BE2C (cell line): Measurements from ENCODE around the gene MRRF.

Experiments
- DNase-seq: peaks from one replicate; pipeline ENCODE4 v3.0.0-alpha.2; 2020
- H3K27me3 ChIP-seq: fragments of 250-450 bp; sonication (Bioruptor Pico); 2 replicates; pipeline ENCODE4 v1.5.1; 2020; ENCODE audit warnings: mild to moderate bottlenecking
- H3K36me3 ChIP-seq: fragments of 250-450 bp; sonication (Bioruptor Pico); 2 replicates; pipeline ENCODE4 v1.5.1; 2020; ENCODE audit warnings: mild to moderate bottlenecking
- H3K4me1 ChIP-seq: fragments of 250-450 bp; sonication (Bioruptor Pico); 2 replicates; pipeline ENCODE4 v1.5.1; 2020
- H3K4me3 ChIP-seq: 2 replicates; pipeline ENCODE4 v1.5.1; 2011; ENCODE audit warnings: low read depth, low read length
- H3K9me3 ChIP-seq: fragments of 250-450 bp; sonication (Bioruptor Pico); 2 replicates; pipeline ENCODE4 v1.5.1; 2020
- CTCF ChIP-seq: IDR thresholded peaks from 2 replicates; pipeline ENCODE4 v1.5.1; 2012; ENCODE audit warnings: mild to moderate bottlenecking, low read depth, low read length

Gene MRRF

DNA sequence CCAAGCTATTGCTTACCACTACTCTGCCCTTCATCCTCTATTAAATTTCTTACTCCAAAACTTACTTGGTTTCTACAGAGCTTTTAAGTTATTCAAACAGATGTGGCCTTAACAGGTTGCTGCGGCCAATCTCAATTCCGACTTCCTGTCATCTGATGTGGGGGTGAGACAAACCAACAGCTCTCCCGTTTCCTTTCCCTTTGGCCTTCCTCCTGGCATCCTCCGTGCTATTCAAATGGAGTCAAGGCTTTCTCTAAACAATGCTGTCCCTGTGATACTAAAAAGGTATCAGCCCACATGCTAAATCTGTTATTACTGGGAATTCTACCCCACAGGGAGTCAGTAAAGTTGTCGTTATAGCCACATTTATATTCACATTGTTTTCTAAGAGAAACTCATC is 11.9 kb upstream of the MRRF start:
- H3K9me3 ChIP-seq, result 0 out of 2 replicates have a peak, but pooled peaks cover 2% of the 10 kb centered on the region
- H3K27me3 ChIP-seq, result no peaks in the 10 kb centered on the region
- no peak for DNase-seq
- H3K36me3 ChIP-seq, result peaks cover 67% of the 10 kb centered on the region
- no peak for TF ChIP-seq CTCF
- H3K4me1 ChIP-seq, result no peaks in the 10 kb centered on the region; the same call in 1 of the 2 replicates
- no peak overlapping the region for H3K4me3 ChIP-seq

DNA sequence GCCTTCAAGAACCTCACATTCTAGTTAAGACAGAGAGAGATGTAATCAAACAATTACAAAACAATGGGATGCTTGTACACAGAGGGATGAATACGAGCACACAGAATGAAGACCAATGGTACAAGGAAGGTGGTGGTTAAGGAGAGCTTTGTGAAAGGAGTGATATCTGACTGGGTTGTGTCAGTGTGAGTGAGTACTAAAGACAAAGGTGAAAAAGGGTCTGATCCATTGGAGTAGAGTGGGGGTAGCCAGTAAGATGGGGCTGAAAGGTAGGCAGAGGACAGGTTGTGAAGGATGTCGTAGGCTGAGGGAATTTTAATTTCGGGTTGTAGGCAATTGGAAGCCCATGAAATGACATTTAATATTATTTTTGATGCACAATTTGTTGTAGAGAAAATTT is 9.9 kb upstream of the MRRF start:
- DNase-seq, result no peak

DNA sequence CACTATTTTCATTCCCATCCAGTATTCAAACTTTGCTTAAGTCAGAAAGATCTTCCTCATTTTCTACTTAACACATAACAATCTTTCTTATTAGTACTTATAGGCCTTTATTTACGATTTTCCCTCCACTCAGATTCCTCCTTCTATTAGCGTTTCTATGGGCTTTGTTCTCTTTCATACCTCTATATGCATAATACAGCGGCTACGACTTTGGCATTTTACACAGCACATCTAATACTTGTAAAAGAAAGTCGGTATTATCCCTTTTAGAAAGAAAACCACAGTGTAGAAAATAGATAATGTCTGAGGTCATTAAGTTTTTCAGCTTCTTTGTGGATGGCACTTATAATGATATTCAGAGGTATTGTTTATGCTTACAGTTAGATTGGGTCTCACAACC is 8.5 kb upstream of the MRRF start:
- no peaks in the 10 kb centered on the region for H3K27me3 ChIP-seq
- peaks cover 66% of the 10 kb centered on the region for H3K36me3 ChIP-seq
- no peaks in the 10 kb centered on the region for H3K9me3 ChIP-seq
- TF ChIP-seq CTCF, result no peak
- H3K4me3 ChIP-seq, result no peak overlapping the region
- peaks cover 1% of the 10 kb centered on the region; the same call in 1 of the 2 replicates for H3K4me1 ChIP-seq
- DNase-seq, result no peak

More for the DNA sequence above, 9.9 kb upstream of the MRRF start:
- peaks cover 63% of the 10 kb centered on the region for H3K36me3 ChIP-seq
- no peaks in the 10 kb centered on the region for H3K9me3 ChIP-seq
- H3K4me3 ChIP-seq, result no peak overlapping the region
- H3K27me3 ChIP-seq, result no peaks in the 10 kb centered on the region
- no peaks in the 10 kb centered on the region; the same call in 1 of the 2 replicates for H3K4me1 ChIP-seq
- TF ChIP-seq CTCF, result no peak

DNA sequence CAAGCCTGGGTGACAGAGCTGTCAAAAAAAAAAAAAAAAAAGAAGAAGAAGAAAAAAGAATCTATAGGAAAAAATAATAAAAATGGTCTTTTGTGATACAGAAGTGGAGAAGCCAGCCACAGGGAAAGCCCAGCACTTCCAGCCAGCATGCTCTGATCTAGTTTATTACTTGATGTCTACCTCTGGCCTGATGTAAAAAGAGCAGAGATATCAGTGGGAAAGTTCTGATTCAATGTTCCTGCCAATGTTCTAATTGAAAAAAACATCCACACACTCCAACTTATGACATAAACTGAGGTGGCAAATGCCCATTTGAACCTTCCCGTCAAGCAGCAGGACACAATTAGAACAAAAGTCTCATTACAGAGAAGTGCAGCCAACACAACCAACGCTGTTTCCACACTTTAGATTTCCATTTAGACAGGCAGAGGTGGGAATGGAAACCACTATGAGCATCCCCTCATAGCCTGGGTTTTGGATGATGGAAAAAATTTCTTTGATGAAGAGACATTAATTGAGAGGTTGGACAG is 5.7 kb upstream of the MRRF start:
- Histone ChIP-seq H3K9me3 (no peaks in the 10 kb centered on the region), H3K4me1 (peaks cover 4% of the 10 kb centered on the region; the same call in 1 of the 2 replicates), H3K36me3 (peaks cover 47% of the 10 kb centered on the region), H3K27me3 (no peaks in the 10 kb centered on the region), H3K4me3 (no peak overlapping the region)
- DNase-seq, result no peak
- no peak for TF ChIP-seq CTCF

GRCh38 chr9:122261469-122261881 is 3.2 kb upstream of the MRRF start:
- peaks cover 40% of the 10 kb centered on the region for H3K36me3 ChIP-seq
- no peaks in the 10 kb centered on the region for H3K27me3 ChIP-seq
- H3K4me3 ChIP-seq, result no peak overlapping the region
- peak; percentile 81 for DNase-seq
- no peak for TF ChIP-seq CTCF
- no peaks in the 10 kb centered on the region for H3K9me3 ChIP-seq
- peaks cover 4% of the 10 kb centered on the region; the same call in 1 of the 2 replicates for H3K4me1 ChIP-seq

- H3K36me3 ChIP-seq, result peaks cover 38% of the 10 kb centered on the region
- H3K4me3 ChIP-seq, result no peak overlapping the region
- no peak for TF ChIP-seq CTCF
- peaks cover 4% of the 10 kb centered on the region; the same call in 1 of the 2 replicates for H3K4me1 ChIP-seq
- H3K27me3 ChIP-seq, result no peaks in the 10 kb centered on the region
- no peak for DNase-seq
- no peaks in the 10 kb centered on the region for H3K9me3 ChIP-seq
Observed at GRCh38 chr9:122262073-122262472, 2.6 kb upstream of the MRRF start.
